EL (cell line): Measurements from ENCODE around the gene USP17L26.
"Not testable (repeated sequence)": the region's sequence is repeated elsewhere in the genome, so short reads cannot be mapped to it uniquely, and the experiment has no call there.

Experiments used
- DNase-seq: peaks from one replicate; pipeline ENCODE4 v3.0.0-alpha.2; 2016

Gene USP17L26, protein sequence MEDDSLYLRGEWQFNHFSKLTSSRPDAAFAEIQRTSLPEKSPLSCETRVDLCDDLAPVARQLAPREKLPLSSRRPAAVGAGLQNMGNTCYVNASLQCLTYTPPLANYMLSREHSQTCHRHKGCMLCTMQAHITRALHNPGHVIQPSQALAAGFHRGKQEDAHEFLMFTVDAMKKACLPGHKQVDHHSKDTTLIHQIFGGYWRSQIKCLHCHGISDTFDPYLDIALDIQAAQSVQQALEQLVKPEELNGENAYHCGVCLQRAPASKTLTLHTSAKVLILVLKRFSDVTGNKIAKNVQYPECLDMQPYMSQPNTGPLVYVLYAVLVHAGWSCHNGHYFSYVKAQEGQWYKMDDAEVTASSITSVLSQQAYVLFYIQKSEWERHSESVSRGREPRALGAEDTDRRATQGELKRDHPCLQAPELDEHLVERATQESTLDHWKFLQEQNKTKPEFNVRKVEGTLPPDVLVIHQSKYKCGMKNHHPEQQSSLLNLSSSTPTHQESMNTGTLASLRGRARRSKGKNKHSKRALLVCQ

DNA sequence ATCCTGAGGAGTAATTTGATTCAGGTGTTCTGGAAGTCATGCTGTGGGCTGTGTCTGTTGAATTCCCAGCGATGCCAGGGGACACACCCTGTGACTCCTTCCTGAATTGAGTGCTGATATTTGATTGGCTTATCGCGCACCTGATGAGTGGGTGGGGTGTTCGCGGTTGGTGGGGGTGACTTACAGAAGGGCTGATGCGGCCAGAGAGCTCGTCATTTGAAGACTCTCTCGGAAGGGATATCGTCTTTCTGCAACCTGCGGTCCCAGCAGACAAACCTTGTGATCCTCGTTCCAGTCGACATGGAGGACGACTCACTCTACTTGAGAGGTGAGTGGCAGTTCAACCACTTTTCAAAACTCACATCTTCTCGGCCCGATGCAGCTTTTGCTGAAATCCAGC, at the start of gene USP17L26:
USP17L26 (plus strand) TSS at position 301 of the 400 bp plus-strand sequence; CDS start at position 301, 0 bp downstream.
- DNase-seq = not testable (repeated sequence)

DNA sequence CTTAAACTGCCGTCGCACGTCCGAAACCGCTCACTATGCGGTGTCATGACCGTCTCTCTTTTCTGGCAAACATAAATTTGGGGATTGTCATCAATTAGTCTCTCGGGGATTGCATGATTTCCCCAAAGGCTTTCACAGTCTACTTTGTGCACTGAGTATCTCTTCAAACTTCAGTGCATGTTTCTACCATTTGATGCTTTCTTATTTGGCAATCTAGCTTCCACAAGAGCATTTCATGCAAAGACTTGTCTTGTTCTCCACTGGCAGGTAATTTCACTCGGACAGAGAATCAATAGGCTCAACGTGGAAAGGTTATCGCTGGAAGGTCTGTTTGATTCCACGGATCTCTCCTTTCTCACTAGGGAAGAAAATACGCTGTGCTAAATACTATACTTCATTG, 10.3 kb upstream of the USP17L26 start:
- DNase-seq = not testable (repeated sequence)

DNA sequence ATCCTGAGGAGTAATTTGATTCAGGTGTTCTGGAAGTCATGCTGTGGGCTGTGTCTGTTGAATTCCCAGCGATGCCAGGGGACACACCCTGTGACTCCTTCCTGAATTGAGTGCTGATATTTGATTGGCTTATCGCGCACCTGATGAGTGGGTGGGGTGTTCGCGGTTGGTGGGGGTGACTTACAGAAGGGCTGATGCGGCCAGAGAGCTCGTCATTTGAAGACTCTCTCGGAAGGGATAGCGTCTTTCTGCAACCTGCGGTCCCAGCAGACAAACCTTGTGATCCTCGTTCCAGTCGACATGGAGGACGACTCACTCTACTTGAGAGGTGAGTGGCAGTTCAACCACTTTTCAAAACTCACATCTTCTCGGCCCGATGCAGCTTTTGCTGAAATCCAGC, 9.6 kb upstream of the USP17L26 start, which contains the start of gene USP17L24:
USP17L24 (plus strand) TSS at position 301 of the 400 bp plus-strand sequence; CDS start at position 301, 0 bp downstream.
- not testable (repeated sequence) for DNase-seq

- not testable (repeated sequence) for DNase-seq
Observed at GRCh38 chr4:9329611-9330010, 4.8 kb upstream of the USP17L26 start, which contains the start of gene USP17L25. USP17L25 (plus strand) TSS chr4:9329911; CDS start chr4:9329911, 0 bp downstream.

DNA sequence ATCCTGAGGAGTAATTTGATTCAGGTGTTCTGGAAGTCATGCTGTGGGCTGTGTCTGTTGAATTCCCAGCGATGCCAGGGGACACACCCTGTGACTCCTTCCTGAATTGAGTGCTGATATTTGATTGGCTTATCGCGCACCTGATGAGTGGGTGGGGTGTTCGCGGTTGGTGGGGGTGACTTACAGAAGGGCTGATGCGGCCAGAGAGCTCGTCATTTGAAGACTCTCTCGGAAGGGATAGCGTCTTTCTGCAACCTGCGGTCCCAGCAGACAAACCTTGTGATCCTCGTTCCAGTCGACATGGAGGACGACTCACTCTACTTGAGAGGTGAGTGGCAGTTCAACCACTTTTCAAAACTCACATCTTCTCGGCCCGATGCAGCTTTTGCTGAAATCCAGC, 4.6 kb downstream of the USP17L26 start, which contains the start of gene USP17L5:
USP17L5 (plus strand) TSS at position 301 of the 400 bp plus-strand sequence; CDS start at position 301, 0 bp downstream.
- DNase-seq = not testable (repeated sequence)

- DNase-seq = not testable (repeated sequence)
Observed at GRCh38 chr4:9343848-9344247, 9.4 kb downstream of the USP17L26 start, which contains the start of gene USP17L27. USP17L27 (plus strand) TSS chr4:9344148; CDS start chr4:9344148, 0 bp downstream.

- DNase-seq = not testable (repeated sequence)
Observed at GRCh38 chr4:9348593-9348992, 14.1 kb downstream of the USP17L26 start, which contains the start of gene USP17L28. USP17L28 (plus strand) TSS chr4:9348893; CDS start chr4:9348893, 0 bp downstream.

- DNase-seq = not testable (repeated sequence)
Observed at GRCh38 chr4:9350866-9351265, 16.4 kb downstream of the USP17L26 start.

DNA sequence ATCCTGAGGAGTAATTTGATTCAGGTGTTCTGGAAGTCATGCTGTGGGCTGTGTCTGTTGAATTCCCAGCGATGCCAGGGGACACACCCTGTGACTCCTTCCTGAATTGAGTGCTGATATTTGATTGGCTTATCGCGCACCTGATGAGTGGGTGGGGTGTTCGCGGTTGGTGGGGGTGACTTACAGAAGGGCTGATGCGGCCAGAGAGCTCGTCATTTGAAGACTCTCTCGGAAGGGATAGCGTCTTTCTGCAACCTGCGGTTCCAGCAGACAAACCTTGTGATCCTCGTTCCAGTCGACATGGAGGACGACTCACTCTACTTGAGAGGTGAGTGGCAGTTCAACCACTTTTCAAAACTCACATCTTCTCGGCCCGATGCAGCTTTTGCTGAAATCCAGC, 18.9 kb downstream of the USP17L26 start, which contains the start of gene USP17L29:
USP17L29 (plus strand) TSS at position 301 of the 400 bp plus-strand sequence; CDS start at position 301, 0 bp downstream.
- DNase-seq = not testable (repeated sequence)

GRCh38 chr4:9362829-9363228, 28.4 kb downstream of the USP17L26 start, which contains the start of gene USP17L30:
USP17L30 (plus strand) TSS chr4:9363129; CDS start chr4:9363129, 0 bp downstream.
- DNase-seq = not testable (repeated sequence)

DNA sequence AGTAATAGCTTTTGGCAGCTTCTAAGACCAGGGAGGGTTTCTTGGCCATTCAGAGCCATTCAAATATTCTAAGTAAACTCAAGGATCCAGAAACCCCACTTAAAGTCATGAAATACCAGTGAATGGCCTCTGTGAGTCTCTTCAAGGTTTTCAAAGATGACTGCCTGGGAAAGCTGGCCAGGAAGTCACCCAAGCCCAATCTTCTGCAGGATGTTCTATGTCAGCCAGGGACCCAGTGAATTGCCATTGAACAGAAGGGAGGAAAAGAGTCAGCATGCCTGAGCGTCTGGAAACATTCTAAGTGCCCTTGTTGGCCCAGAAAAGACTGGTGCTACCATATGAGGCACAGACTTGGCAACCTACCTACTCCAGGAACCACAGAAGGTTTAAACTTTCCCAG, 45.4 kb downstream of the USP17L26 start:
- DNase-seq = not testable (repeated sequence)

GRCh38 chr4:9381012-9381534, 46.6 kb downstream of the USP17L26 start:
- DNase-seq = peak; percentile 1

DNA sequence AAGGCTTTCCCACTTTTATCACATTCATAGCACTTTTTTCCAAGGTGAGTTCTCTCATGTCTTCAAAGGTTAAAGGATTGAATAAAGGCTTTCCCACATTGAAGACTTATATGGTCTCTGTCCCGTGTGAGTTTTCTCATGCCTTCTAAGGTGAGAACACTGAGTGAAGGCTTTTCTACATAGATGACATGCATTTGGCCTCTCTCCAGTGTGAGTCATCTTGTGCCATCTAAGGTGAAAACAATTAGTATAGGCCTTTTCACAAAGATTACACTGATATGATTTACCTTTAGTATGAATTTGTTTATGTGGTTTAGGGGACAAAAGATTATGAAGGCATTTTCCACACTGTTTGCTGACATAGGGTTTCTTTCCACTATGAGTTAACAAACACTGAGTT, 49.7 kb downstream of the USP17L26 start:
- DNase-seq = no peak
